IPS-NIHi11 (cell line): ENCODE results near the gene RAB7B.
"Not testable (repeated sequence)": the region's sequence is repeated elsewhere in the genome, so short reads cannot be mapped to it uniquely, and the experiment has no call there.

Source experiments
- DNase-seq: peaks from one replicate; pipeline ENCODE4 v3.0.0; 2012; ENCODE audit warnings: mixed read lengths, low spot score

RAB7B gene

DNA sequence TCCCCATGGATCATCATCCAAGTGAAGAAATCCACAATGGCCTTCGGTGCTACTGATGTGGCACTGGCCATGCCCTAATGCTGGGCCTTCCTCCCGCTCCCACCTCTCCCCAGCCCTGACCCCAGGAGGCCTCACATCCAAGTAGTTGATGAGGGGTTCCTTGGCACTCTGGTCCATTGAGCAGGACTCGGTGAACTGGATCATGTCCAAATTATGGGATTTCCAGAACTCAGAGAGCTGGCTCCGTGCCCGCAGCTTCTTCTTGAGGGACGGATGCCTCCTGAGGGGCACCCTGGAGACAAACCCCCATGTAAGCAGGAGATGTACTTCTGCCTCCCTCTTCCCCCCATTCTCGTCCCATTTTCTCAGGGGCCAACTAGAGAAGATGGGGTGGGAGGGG lies 19.6 kb upstream of the RAB7B start:
- DNase-seq = no peak

DNA sequence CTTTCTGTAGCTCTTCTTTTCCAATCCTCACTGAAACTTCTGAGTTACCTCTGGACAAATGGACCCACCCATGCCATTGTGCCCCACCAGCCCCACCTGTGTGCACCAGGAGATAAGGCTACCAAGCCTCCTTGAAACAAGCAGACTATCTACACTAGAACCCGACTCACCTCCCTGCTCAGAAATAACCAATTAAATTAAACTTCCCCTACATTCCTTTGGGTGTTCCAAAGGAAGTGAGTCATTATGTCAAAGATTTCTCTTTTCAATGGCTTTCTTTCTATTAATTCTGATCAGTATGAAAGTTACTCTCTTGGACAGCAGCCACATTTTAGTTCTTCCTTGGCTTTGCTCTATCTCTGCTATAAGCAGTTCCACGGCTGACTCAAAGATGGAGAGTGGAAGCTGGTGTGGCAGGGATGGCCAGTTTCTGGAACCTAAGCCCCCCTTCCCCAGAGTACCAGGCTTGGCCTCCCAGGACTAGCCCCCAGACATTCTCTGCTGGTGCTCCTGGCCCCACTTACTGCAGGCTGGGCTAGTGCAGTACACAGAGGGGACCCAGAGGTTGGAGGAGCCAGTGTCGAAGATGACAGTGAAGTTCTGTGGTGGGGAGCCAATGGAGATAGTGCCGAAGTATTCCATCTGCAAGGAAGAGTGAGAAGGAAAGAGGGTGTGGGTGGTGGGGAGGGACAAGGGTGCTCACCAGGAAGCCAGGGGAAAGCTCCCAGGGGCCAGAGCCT lies 18.6 kb upstream of the RAB7B start:
- DNase-seq = no peak

DNA sequence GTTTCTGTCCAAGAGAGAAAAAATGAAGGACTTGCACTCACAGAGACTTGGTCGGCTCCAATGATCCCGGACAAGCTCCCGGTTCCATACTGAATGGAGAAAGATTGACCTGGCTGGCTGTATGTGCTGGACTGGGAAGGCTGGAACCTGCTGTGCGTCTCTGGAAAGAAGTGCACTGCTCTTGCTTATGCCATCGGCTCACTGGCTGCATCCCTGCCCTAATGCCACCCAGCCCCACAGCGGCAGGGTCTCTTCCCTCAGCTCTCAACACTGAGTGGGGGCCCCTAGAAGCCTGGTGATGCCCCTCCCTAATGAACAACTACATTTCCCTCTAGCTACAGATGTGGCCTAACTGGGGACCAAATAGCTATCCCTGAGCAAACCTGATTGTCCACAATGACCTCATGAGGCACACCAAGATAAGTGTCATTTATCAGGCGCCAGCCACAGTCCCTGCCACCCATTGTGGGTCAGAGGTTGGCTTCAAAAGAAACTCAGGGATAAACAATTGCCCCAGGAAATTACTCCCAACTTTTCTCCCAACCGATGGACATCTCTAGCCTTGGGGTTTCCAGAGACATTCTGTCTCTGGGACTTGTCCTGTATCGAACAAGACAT lies 17.9 kb upstream of the RAB7B start:
- DNase-seq = no peak

DNA sequence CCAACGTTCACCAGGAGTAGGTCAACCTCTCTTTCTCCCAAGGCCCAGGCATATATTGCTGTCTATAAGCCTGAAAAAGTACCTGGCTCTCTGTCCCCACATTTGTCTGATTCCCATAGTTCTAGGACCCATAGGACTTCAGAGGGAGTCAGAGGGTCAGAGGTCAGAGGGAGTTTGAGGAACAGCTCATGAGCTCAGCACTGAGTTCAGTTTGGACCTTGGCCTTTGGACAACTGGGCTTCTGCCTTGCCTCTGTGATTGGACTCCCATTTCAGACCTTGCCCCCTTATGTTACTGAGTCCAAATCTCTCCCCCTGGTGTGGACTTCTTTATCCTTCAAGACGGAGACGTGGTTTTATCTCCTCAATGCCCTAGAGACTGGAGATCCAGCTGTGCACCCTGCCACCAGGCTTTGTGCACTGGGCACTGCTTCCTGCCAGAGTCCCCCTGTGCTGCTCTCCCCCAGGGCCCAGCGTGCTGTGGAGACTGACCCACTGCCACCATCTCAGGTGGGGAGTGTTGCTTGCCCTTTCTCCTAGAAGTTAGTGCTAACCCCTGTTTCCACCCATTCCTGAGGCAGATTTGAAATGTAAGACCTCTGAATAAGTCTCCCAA lies 17.3 kb upstream of the RAB7B start:
- DNase-seq = no peak

DNA sequence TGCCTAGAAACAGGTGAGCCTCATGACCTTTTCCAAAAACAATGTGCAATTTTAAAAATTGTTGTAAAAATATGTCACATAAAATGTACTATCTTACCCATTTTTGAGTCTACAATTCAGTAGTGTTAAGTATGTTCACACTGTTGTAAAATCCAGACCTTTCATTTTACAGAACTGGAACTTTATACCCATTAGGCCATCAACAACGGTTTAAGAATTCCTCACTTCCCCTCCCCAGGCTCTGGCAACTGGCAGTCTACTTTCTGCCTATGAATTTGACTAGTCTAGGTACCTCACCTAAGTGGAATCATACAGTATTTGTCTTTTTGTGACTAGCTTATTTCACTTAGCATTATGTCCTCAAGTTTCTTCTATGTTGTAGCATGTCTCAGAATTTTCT lies 11.9 kb upstream of the RAB7B start:
- no peak for DNase-seq

DNA sequence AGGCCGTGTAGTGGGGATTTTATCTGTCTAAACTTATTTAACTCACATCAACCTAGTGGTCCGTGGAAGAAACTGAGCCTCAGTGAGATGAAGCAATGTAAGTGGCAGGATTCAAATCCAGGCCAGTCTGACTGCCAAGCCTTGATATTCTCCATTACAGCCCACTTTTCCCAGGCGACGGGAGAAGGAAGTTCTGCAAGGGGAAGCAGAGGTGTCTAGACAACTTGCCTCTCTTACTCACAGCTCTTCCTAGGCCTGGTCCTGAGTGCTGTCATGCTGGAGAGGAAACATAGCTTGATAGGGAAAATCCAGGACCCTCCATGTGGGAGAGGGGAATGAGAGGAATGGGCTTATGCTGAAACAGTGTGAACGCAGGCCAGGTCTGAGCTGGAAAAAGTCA lies 11.4 kb upstream of the RAB7B start:
- DNase-seq = no peak

DNA sequence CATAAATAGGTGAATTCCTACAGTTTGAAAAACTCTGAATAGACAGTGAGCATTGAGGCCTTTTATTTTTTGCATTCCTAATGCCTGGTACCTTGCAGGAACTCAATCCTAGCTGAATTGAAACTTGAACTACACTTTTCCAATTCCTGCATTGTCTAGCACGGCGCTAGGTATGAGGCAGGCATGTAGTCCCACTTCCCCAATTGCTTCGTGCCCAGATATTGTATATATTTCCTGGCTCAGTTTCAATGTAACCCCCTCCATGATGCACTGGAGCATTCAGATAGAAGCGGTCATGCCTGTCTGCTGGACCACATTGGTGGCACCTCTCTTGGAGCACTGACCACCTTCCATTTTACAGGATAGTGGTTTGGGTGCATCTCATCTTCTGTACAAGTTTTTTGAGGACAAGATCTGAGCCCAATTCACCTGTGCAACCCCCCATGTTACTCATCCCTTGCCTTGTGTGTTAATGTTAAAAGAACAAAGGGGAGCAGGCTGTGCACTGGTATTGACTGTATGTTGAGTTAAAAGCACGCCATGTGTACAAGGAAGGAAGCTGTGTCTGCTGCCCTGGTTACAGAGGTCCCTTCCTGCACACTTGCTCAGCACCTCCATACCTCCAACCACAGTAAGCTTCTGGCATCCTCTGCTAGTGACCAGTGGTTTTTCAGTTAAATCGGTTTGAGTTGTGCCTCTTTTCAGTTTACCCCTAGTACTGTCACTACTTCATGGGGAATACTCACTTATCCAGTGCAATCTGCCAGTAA lies 10.0 kb upstream of the RAB7B start:
- no peak for DNase-seq

DNA sequence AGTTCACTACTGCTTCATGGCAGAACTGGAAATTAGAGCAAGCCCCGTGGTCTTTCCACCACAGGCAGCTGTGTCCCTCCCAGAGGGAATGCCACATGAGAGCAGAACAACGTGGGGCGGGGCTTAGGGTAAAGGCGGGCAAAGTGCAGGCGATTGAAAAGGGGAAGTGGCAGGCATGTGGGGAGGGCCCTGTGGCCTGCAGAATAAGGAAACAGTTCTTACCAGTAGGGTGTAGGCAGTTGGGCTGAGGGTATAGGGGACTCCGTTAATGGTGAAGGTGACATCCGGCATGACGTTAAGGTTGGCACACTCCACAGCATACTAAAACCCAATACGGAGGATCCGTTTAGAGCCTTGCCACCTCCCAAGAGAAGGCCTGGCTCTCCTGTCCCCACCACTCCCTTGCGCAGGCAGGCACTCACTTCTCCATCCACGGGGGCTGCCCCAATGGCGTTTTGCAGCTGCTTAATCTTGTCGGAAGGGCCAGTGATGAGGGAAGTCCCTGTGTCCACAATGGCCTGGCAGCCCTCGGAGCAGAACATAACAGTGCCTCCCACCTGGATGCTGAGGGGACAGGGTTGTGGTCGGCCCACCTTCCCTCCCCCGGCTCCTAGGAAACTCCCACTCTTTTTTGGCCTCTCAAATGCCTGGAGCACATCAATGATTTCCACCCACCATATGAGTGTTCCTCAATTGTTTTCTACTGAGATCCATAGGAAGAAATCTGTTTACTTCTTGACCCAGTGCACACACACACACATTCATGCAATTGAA lies 9.1 kb upstream of the RAB7B start:
- DNase-seq = peak; percentile 61

DNA sequence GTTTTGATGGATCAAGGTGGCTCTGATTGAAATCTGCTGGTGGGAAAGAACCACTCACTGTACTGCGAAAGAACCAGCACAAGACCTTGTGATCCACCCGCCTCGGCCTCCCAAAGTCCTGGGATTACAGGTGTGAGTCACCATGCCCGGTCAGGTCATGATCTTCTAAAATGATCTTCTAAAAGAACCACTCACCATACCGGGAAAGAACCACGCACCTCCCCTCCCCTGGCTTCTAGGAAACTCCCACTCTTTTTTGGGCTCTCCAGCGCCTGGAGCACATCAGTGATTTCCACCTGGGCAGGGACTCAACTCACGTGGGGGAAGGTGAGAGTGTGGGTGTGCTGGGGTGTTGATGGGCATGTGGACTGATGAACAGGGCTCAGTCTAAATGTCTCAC lies 7.9 kb upstream of the RAB7B start:
- no peak for DNase-seq

DNA sequence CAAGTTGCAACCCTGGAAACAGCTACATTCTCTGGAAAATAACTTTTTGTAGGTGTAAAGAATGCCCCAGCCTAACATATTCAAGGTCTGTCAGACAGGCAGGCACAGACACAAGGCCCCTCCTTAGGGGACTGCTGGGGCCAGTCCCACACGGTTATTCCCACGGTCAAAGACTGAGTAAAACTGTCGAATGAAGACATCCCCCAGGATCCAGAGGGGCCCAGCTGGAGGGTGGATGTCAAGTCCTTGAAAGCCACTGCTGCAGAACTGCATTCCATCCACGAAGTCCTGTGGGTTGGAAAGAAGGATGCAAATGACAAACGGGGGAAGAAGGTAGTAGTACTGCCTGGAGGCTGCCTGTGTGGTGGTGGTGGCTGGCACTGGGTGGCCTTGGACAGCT lies 6.9 kb upstream of the RAB7B start:
- no peak for DNase-seq

DNA sequence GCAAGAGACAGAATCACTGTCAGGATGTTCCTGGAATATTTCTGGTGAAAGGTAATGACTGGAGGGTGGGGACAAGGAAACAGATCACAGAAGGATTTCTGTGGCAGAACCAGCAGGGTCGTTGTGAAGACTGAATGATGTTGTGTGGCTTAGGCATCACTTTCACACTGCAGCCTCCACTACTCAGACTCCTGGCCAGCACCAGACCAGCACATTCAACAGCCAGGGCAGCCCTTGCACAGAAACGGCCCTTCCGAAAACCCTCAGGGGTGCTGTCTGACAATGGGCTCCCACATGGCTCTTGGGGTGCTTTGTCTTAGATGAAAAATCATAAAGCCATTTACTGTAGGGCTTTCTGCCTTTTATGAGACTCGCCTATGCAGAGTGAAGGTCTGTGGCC lies 3.8 kb upstream of the RAB7B start:
- no peak for DNase-seq

DNA sequence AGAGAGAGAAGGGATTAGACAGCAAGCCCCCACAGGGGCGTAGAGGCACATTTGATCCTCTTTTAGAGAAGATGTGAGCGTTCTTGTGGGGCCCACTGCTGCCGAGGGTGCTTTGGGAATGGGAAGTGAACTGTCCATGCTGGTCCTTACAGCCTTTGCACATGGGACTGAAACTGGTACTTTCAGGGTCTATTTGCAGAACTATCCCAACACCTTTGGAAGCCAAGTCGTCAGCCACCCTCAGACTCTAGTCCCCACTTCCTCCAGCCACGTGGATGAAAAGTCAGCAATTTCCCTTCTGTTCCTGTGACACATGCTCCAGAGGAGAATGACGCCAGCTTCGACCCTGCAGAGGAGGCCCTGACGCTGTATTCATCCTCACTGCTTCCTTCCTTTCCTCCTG lies 2.6 kb upstream of the RAB7B start:
- DNase-seq = no peak

DNA sequence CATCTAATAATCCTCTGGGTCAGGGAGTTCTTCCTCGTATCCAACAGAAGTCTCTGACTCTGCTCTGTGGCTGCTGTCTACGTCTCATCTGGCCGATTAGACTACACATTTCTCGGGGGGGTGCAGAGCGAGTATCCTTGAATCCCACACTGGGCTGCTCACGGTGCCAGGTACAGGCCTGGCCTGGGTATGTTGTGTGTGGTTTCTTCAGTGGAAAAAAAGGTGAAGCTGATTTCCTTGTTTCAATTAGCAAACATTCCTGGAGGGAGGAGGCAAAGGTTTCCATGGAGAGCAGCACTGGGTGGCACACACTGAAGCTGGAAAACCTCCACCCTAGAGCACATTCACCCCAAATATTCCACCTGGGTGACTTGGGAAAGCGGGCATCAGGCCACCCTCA lies 2.0 kb upstream of the RAB7B start:
- no peak for DNase-seq

DNA sequence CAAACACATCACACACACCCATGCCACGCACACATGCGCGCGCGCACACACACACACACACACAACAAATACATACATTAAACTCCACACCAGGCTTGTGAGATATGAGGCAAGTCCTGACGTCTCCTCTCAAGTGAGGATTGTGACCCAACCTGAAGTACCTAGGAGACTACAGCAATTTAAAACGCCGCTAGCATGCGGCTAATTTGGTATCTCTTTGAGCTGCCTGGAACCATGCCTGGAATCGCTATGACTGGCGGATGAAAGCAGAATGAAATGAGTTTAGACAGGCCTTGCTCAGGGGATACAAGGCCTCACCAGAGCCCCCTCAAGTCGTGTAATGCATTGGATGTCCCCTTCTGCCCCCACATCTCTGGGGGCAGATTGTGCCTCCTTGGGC lies 1.6 kb upstream of the RAB7B start:
- DNase-seq = no peak

DNA sequence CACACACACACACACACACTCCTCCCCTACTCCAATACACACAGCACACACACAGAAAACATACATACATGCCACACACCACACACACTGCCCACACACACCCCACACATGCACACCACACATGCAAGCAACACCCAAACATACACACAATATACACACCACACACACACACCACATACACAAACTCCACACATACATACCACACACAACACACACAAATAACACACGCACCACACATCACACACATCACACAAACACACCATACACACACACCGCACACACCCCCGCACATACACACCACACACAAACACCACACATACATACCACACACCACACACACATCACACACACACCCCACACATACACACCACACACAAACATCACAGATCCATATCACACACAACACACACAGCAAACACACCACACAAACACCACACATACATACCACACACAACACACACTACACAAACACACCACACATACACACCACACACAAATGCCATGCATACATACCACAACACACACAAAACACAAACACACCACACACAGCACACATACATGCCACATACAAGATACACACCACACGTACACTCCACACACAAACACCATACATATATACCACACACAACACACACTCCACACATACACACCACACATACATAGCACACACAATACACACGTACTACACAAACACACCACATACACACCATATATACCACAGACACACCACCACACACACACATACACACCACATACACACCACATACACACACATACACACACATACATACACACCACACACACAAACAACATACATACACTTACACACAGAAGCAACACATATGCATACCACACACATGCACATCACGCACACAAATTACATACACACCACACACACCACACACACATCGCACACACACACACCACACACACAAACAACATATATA lies 932 bp upstream of the RAB7B start:
- DNase-seq = no peak

DNA sequence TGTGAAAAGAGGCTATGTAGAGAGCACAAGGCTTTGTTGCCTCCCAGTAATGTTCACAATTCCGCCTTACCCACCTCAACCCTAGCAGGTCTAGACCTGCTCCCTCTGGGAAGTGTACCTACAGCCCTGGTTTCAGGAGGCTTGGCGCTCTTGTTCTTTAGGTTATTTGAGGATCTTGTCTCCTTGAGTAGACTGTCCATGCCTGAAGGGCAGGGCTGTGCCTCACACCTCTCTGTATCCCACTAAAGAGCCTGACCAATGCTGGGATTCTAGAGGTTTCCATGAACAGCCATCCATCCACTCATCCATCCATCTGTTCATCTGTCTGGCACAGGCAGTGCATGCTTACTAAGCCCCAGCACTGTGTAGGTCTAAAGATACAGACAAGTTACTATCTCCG lies 1.0 kb downstream of the RAB7B start:
- DNase-seq = no peak

DNA sequence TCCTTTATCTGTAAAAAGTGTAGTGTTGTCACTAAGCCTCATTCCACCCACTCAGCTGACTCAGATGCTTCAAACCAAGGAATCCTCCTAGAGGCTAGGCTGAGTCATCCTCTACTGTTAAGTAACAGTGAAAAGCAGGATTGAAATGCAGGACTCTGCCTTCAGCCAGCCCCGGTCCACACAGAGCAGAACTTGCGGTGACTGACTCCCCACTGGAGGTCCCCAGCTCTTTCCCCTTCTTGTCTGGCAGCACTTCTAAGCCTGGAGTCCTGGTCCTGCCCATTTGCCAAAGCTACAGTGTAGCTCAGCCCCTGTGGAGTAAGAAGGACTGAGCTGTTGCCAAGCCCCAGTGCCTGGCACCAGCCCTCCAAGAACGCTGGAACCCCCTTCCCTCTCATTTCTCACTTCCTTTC lies 1.7 kb downstream of the RAB7B start:
- DNase-seq = peak; percentile 47

DNA sequence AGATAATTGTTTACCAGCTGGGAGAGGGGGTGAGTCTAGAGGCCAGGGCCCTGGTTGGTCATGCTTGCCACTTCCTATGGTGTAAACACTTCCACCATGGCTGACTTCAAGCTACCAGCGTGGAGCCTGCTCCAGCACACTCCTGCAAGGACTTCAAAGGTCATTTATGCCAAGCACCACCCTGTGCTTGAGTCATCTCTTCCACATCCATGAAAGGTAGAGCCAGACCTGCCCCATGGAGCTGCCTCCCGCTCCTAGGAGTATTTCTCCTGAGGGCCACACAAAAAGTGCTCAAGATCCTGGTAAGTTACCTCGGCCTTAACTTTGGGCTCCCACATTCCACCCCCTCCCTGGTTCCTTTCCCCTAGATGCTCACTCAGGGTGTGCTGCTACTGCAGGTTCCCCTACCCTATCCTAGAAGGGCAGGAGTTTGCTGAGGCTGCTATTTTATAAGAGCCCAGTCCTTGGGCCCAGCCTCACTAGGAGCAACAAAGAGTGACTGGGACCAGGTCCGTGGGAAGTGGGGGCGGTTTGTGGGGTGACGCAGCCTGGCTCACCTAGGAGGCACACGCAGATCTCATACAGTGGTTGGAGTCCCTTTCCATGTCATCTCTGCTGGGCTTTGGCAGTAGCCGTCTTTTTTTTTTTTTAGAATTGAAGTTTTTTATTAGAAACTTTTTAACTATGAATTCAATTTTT lies 2.4 kb downstream of the RAB7B start:
- no peak for DNase-seq

DNA sequence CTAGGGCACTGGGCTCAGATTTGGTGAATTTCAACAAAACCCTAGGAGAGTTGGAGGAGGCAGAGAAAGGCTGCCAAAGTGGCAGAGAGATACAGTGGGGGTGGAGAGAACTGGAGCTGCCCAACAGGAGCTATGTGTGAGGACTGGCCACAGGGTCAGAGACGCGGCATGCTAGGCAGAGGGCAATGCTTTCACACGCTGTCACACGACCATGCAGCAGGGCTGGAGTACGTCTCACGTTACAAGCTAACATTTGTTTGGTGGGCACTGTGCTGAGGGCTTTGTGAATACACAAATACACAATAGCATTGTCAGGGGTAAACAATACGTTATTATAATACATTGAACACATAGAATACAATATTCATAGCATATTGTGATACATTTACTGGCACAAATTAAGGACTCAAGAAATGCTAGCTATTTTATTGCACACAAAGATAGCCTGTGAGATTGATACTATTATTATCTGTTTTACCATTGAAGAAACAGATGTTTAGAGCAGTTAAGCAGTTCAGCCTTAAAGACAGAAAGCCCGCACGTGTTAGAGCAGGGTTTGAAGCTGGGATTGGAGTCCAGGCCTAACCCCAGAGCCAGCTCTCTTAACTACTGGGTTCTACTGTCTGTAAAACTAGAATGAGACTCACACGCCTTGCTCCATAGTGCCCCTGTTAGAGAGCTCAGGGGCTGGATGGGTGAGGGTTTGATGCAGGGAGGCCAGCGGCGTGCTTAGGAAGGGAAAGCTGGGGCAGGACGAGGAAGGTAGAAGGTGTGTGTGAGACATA lies 4.5 kb downstream of the RAB7B start:
- DNase-seq = peak; percentile 27

DNA sequence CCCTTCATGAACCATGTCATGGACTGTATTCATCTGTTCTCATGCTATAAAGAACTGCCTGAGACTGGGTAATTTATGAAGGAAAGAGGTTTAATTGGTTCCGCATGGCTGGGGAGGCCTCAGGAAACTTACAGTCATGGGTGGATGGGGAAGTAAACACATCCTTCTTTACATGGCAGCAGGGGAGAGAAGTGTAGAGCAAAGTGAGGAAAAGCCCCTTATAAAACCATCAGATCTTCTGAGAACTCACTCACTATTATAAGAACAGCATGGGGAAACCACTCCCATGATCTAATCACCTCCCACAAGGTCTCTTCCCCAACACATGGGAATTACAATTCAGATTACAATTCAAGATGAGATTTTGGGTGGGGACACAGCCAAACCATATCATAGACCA lies 6.6 kb downstream of the RAB7B start:
- DNase-seq = not testable (repeated sequence)
